Fibroblast of lung (primary cell): ENCODE data around the gene ANKRD13B.

Source experiments
- EZH2 ChIP-seq: IDR thresholded peaks from 2 replicates; pipeline ENCODE4 v1.5.1; 2012; ENCODE audit warnings: low read length, control low read depth, mild to moderate bottlenecking; ENCODE audit errors: missing control alignments
- TF ChIP-seq, protein P1 (sequence below), 2 donors: IDR thresholded peaks in 1 of 2; conservative IDR thresholded peaks in 1 of 2; 1 replicate in 1 of 2; 2 replicates in 1 of 2; pipeline ENCODE4 v1.5.1; 2011 to 2012; ENCODE audit warnings: low read length in 2 of 2, control low read depth in 1 of 2, inconsistent platforms in 1 of 2, low read depth in 1 of 2, mild to moderate bottlenecking in 1 of 2

DNA sequence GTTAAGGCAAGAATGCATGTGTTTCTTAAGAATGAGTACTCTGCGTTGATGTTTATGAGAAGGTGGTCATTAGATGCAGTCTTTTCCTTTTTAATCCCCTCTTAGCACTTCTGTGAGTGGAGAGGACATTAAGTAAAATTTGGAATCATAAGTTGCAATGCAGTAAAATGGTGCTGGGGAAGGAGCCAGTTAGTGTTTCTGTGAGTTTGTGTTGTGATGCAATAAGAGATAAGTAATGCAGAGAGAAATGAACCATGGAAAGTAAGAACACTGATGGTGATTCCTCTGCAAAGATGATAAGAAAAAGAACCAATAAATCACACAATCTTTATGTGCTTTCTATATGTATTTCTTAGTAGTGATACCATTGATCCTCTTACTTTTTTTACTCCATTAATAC lies 46.1 kb upstream of the ANKRD13B start:
- no peak for TF ChIP-seq EZH2
- TF ChIP-seq, protein P1, sequence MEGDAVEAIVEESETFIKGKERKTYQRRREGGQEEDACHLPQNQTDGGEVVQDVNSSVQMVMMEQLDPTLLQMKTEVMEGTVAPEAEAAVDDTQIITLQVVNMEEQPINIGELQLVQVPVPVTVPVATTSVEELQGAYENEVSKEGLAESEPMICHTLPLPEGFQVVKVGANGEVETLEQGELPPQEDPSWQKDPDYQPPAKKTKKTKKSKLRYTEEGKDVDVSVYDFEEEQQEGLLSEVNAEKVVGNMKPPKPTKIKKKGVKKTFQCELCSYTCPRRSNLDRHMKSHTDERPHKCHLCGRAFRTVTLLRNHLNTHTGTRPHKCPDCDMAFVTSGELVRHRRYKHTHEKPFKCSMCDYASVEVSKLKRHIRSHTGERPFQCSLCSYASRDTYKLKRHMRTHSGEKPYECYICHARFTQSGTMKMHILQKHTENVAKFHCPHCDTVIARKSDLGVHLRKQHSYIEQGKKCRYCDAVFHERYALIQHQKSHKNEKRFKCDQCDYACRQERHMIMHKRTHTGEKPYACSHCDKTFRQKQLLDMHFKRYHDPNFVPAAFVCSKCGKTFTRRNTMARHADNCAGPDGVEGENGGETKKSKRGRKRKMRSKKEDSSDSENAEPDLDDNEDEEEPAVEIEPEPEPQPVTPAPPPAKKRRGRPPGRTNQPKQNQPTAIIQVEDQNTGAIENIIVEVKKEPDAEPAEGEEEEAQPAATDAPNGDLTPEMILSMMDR (conservative IDR thresholded peaks at IDR 0.05 in 1 of 2, IDR thresholded peaks at IDR 0.05 in 1 of 2; ENCODE audit: low read depth in 1 of 2, low read length in 2 of 2): no peak
